Measurements from ENCODE around the gene PCK2.

PCK2 gene

GRCh38 chr14:24151404-24152080 is 57.4 kb downstream of the PCK2 start:
- no peak overlapping the region for H3K27ac ChIP-seq
- TF ChIP-seq CTCF (IDR thresholded peaks at IDR 0.05): no peak
- H3K4me3 ChIP-seq: no peak overlapping the region
- no peak for DNase-seq (ENCODE audit: low spot score)

Measured in coronary artery (tissue), 2 donors.